HuH-7 (cell line): Measurements from ENCODE around the gene FLT4.

Experiments used
- DNase-seq: peaks from one replicate; pipeline ENCODE4 v3.0.0; 2011; ENCODE audit warnings: low spot score

FLT4 gene

GRCh38 chr5:180625791-180626660 lies 23.4 kb downstream of the FLT4 start:
- DNase-seq = no peak

DNA sequence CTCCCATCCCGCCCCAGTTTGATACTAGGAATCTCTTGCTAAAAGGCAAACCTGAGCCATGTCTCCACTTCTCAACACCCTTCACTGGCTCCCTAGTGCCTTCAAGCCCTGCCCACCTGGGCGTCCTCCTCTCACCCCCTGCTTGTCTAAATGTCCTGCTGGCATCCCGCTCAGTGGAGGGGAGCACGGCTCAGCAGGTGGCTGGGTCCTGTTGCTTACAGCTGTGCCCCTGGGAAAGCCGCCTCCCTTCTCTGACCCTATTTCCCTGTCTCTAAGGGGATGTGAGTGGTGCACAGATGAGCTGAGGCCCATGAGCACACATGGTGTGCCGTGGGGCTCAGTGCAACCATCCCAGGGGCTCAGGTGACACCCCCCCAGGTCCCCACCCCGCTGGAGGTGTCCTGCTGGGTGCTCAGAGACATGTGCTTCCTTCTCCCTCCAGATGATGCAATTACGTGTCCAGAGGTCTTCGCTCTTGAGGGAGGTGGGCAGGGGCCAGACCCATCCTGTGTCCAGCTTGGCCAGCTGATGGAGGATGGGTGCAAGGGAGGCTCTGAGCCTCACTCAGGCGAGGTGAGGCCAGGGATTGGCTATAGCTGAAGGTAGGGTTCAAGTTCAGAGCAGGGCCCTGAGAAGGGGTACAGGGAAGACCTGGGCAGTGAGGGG lies 24.1 kb downstream of the FLT4 start:
- DNase-seq = no peak

- no peak for DNase-seq
These were observed 24.8 kb downstream of the FLT4 start for GRCh38 chr5:180624587-180624986.

- DNase-seq = no peak
These were observed 25.6 kb downstream of the FLT4 start for GRCh38 chr5:180623844-180624243.

GRCh38 chr5:180623411-180623834 lies 26.0 kb downstream of the FLT4 start:
- DNase-seq = no peak

GRCh38 chr5:180622910-180623309 lies 26.5 kb downstream of the FLT4 start:
- DNase-seq = no peak

DNA sequence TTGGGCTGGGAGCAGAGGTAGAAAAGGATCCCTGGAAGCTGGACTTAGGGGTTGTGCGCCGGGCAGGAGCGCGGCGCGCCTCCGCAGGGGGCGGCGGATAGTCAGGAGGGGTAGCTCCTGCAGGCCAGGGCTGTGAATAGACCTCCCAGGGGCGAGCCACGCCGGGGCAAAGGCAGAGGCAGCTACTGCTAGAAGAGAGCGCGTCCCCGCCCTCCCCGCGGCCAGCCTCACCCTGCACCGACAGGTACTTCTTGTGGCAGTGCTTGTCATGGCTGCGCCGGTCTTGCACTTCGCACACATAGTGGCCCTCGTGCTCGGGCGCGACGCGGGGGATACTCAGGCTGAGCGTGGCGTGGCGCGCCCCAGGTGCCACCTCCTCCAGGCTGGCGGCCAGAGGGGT lies 28.1 kb downstream of the FLT4 start:
- DNase-seq = no peak

- DNase-seq = no peak
These were observed 29.4 kb downstream of the FLT4 start for GRCh38 chr5:180620014-180620413.

DNA sequence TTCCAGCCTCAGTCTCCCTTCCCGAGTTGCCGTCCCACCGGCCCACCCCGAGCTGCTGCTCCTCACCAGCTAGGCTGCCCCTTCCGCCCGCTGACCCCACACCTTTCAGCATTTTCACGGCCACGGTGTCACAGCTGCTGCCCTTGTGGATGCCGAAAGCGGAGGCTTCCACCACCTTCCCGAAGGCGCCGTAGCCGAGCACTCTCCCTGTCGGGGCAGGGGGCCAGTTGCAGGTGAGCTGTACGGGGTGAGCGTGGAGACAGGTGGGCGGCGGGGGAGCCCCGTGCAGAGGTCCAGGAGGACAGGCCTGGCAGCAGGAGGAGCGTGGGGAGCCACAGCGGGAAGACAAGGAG lies 29.9 kb downstream of the FLT4 start:
- no peak for DNase-seq

DNA sequence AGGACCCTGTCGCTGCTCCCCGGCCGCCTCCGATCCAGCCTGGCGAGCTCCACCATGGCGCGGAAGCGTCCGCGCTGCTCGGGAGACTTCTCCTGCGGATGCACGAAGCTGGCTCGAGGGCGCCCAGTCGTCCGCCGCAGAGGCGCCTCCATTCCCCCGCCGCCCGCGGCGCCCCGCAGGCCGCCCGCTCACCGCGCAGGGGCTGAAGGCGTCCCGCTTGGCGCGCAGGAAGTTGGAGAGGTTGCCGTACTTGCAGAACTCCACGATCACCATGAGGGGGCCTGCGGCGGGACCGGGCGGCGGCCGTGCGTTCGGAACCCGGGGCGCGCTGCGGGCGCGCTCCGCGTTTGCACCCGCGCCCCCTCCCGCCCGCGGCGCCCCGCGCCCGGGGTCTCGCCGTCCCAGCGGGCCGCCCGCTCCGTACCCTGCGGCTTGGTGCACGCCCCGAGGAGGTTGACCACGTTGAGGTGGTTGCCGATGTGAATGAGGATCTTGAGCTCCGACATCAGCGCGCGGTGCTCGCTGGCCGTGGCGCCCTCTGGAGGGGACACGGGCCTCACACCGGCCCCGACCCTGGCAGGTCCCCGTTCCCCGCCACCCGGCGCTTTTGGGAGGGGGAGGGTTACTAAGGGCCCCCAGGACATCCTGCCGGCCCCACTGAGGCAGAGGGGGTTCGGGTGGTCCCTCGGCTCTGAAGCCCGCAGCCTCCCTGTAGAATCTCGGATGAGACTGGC lies 30.4 kb downstream of the FLT4 start:
- DNase-seq = no peak

GRCh38 chr5:180618487-180618828 lies 30.9 kb downstream of the FLT4 start:
- DNase-seq = no peak

GRCh38 chr5:180613814-180614188 lies 35.6 kb downstream of the FLT4 start:
- no peak for DNase-seq

DNA sequence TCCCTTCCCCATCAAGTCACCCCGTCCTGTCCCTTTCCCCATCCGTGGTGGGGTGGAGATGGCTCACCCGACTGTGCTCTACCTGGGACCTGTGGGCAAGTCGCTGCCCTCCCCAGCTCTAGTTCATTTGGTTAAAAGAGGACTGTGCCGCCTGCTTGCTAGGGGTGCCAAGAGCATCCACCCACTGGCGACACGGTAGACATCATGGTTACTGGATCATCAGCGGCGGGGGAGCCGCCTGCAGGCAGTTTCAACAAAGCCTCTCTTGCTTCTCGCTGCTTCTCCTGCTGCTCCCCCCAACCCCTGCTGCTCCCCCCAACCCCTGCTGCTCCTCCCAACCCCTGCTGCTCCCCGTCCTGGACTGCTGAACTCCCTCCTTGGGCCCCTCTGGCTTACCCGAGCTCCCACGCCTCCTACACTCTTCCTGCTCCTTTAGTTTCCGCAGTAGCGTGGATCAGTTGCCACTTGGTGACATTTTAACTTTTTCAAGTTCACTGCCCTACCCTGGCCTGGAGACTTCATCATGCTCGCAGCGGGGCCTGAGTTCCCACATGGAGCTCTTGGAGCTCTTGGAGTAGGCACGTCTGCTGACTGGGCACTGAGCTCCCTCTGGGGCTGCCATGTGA lies 36.1 kb downstream of the FLT4 start:
- DNase-seq = no peak

DNA sequence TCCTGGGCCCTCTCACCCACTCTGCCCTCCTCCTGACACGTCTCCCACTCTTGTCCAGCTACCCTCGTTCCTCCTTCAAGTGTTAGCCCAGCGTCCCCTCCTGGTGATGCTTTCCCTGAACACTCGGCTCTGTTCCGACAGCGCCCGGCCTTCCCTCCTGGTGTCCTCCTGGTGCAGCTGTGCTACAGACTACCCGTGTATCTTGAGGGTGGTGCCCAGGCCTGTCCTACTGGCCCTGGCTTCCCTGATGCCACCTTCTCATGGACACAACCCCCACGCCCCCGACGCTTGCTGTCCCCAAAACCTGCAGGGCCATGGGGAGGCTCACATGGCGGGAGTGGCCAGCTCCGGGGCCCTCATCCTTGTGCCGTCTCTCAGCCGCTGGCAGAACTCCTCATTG lies 36.7 kb downstream of the FLT4 start:
- no peak for DNase-seq

GRCh38 chr5:180611140-180611850 lies 38.1 kb downstream of the FLT4 start:
- DNase-seq = peak; percentile 91

DNA sequence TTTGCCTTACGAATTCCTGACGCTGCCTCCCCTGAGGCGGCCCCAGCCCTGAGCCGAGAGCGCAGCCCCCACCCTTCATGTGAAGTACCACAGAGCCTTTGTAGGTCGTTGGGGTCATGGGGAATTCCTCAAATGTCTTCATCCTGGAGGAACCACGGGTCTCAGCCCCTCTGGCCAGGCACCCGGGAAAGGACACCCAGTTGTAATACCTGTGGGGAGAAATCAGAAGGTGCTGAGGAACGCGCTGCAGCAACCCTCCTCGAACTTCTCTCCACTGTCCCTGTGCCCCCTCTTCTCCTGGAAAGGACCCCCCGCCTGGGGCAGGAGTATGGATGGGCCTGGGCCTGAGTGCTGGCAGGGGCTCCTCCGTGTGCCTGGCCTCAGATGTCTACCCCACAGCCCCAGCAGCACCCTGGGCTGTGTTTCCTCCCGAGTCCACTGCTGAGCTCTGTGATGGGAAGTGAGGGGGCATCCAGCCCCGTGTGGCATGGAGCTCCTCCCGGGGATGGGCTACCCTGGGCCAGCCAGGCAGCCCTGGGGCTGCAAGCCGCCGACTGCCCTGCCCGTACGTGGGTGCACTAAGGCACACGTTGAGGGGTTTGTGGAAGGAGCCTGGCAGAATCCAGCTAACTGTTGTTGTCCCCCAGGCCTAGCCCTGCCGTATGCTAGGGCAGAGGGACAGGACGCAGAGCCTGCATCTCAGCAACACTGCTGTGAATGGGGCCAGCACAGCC lies 39.4 kb downstream of the FLT4 start:
- no peak for DNase-seq

DNA sequence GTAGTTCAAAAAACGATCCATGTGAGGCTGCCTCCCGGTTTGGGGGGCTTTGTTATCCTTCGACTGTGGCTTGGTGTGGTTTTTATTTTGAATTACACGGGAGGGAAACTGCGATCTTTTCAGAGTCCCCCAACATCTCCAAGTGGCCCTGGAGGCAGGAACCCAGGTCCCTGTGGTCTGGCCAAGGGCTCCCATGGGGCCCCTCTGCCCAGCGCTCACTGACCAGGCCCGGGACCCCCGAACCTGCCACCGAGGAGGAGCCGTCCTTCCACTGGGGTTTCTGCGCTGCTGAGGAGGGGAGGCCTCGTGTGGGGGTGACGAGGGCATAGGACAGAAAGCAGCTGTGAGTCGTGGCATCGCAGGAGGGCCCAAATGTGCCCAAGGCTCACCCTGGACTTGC lies 40.0 kb downstream of the FLT4 start:
- DNase-seq = no peak

DNA sequence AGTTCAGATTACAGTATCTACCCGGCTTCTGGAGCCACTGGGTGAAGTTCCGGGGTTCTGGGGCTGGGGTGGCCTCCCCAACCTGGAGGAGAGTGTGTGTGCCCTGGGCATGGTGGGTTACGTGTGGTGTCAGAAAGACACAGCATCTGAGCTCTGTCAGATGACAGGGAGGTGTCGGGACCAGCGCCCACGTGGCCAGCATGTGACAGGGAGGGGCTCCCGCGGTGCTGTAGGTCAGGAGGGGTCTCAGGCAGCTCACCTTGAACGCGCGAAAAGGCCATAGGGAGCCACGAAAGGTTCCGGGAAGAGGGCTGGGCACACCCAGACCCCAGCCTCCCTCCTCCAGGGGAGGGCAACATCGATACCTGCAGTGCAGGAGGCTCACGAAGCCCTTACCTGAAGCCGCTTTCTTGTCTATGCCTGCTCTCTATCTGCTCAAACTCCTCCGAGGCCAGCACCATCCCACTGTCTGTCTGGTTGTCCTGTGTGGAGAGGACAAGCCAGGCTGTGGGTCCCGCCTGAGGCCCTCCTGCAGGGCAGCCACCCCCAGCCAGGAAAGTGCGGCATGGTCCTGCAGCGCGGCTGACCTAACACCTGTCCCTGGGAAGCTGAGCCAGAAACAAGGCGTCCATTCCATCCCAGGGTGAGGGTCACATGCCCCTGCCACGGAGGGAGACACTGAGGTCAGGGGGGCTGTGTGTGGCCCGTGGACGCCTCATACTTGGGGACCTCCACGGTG lies 40.7 kb downstream of the FLT4 start:
- no peak for DNase-seq

GRCh38 chr5:180607861-180608571 lies 41.4 kb downstream of the FLT4 start:
- no peak for DNase-seq

GRCh38 chr5:180606215-180606785 lies 43.1 kb downstream of the FLT4 start:
- DNase-seq = no peak
